Activated T-cell treated with anti-CD3 and anti-CD28 coated beads for 48 hours (primary cell): Measurements from ENCODE around the gene CSTPP1.

Experiments
- DNase-seq: peaks from one replicate; pipeline ENCODE4 v3.0.0-alpha.2; 2020; ENCODE audit warnings: low read depth

The CSTPP1 gene

DNA sequence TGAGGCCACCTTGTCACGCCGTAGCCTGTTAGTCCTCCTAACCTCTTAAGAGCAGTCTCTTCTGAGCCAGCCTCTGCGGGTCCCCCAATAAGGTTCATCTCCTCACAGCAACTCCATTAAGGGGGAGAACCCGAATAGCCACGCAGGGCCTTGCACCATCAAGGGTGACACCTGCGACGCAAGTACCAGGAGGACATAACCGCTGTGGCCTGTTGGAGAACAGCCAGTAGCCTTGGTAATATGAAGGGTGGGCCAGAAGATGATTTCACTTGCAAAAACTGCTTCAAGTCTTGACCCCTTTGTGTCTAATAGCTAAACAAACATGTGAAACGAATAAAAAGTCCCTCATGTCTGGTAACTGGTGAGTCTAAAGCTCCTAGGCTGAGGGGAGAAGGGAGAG, 225.3 kb downstream of the CSTPP1 start:
- no peak for DNase-seq

DNA sequence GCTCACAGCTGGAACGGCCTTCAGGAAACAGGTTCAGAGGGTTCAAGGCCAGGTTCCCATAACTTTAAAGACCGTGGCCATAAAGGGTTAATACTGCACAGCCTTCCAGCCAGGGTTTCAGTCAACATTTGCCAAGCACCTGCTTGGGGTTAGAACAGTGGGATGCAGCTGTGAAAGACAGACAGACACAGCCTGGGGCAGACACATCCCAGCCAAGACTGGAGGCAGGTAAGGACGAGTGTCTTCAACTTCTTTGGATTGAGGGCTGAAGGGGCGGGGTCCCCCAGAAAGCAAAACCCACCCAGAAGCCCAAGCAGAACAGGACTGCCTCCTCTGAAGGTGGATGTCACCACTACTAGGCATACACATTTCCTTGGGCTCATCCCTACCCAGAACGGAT, 225.9 kb downstream of the CSTPP1 start:
- no peak for DNase-seq

- no peak for DNase-seq
Observed at GRCh38 chr11:47163193-47163592, 226.6 kb downstream of the CSTPP1 start.

- DNase-seq: no peak
Observed at GRCh38 chr11:47163898-47164297, 227.3 kb downstream of the CSTPP1 start.

DNA sequence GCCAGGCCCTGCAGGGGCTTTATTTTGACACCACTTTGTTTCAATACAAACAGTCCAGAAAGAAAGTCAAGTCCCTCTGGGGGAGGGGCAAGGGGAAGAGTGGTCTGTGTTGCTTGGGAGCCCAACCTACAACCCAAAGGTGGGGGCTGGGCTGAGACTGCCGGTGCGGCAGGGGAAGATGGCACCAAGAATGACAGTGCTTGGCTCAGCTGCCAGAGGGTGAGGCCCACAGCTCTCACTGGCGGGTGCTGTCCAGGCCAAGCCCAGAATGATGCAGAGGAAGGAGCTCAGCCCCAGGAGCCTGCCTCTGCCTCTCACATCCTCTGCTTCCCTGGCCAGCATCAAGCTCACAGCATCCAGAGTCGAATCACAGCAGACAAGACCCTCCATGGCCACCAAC, 227.8 kb downstream of the CSTPP1 start:
- no peak for DNase-seq

- no peak for DNase-seq
Observed at GRCh38 chr11:47165253-47165840, 228.8 kb downstream of the CSTPP1 start.

DNA sequence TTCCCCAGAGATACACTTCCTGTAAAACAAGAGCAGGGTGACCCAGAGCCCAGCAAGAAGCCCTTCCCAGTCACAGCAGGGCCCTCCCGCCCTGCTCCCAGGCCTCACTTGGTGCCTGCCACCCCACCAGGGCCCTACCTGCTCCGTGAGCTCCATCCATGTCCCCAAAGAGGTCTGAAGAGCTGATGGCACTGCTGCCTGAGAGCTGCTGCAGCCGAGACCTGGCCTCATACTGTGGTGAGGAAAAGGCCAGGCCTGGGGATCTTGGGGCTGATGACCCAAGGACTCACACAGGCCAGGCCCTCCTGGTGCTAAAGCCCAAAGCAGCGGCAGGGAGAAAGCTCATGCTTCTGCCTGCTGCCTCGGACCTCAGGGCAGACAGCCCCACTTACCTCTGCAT, 229.8 kb downstream of the CSTPP1 start:
- DNase-seq: no peak

- DNase-seq: no peak
Observed at GRCh38 chr11:47171061-47171838, 234.7 kb downstream of the CSTPP1 start.

- DNase-seq: no peak
Observed at GRCh38 chr11:47171856-47172255, 235.3 kb downstream of the CSTPP1 start.

GRCh38 chr11:47172740-47173336, 236.3 kb downstream of the CSTPP1 start:
- no peak for DNase-seq

DNA sequence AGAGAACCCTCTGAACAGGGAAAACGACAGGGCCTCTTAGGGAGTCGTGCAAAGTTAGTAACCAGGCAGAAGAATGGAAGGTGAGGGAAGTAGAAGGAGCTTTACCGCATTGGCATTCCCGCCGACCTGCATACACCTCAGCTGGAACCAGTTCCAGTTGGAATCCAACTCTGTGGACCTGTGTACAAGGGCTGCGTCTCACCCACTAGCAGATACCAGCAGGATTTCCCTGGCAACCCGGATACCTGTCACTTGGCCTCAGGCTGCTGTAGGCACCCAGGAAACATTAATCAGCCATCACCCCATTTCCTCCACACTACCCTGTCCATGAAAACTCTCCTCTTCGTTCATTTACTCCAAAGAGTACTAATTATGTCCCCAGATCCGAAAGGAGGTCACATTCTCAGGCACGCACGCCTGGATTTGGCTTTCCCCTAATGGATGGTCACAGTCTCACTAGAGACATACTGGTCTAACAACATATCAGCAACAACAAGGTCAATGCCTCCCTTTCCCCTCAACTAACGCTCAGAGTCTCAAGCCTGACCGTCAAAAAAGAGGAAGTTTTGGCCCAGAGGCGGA, 239.3 kb downstream of the CSTPP1 start:
- no peak for DNase-seq

DNA sequence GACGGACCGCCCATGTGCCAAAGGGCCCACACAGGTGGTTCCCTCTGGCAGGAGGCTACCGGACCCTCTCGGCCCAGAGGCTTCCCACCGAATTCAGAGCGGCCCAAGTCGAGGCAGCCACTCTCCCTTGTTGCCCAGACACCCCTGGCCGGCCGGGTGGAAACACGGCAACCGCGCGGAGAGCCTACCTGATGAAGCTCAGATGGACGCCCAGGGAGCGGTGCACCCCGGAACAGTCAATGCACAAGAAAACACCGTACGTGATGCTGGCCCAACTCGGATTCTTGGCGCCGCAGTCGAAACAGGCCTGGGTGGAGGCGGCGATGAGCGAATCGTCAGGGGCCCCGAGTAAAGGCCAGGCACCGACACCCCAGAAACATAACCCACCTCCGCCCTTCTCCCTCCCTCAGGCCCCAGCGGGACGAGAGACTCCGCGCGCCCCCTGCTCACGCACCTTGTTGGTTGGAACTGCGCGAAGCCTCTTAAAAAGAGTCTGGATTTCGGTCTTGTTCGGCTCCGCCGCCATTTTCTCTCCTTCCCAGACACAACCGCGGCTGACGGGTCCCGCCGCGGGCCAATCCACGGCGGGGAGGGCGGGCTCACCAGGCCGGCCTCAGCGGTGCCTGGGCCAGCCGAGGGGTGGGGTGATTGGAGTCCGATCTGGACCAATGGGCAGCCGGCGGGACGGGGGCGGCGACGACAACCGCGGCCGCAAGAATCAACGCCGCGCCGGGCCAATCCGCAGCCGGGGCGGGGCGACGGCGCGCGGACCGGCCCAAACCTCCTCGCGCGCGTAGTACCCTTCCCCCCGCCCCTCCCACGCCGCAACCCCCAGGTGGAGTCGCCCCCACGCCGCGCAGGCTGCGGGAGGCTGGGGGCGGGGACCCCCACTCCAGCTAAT, 240.0 kb downstream of the CSTPP1 start, which contains the start of gene ARFGAP2:
TSS of gene ARFGAP2 (minus strand) at position 552 of the 901 bp plus-strand sequence. CDS start at position 526, 26 bp downstream.
- peak; percentile 97 for DNase-seq

GRCh38 chr11:47177229-47177845, 240.8 kb downstream of the CSTPP1 start:
- DNase-seq: peak; percentile 55

DNA sequence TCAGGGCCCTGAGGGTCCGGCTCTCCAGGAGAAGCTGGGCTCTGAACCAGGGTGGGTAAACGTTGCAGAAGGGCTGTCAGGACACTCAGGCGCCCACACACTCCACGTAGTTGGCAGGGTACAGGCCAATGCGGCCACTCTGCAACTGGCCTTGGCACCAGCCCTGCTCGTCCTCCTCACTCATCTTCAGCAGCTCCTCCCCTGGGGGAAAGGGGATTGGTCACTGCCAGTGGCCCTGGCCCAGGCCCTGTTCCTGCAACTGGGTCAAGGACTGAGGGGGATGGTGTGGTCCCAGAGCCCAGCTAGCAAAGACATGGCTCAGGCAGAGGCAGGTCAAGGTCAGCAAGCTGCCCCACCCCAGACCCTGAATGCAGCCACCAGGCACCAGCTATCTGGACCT, 241.3 kb downstream of the CSTPP1 start:
- DNase-seq: no peak

DNA sequence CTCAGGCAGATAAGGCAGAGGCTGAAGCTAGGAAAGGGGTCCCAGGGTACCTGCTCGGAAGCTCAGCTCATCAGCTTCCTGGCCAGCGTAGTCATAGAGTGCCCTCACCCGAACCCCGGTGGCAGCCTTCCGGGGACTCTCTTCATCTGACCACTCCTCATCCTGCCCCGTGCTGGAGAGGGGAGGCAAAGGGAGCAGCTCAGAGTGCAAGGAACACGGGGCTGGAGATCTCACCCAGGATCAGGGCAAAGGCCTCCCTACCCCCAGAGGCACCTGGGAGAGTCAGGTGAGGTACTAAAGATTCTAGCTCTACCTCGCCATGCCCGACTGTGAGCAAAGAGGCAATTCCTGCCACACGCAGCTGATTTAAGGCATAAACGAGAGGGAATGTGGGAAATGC, 241.8 kb downstream of the CSTPP1 start:
- no peak for DNase-seq

GRCh38 chr11:47178737-47179654, 242.4 kb downstream of the CSTPP1 start:
- no peak for DNase-seq

DNA sequence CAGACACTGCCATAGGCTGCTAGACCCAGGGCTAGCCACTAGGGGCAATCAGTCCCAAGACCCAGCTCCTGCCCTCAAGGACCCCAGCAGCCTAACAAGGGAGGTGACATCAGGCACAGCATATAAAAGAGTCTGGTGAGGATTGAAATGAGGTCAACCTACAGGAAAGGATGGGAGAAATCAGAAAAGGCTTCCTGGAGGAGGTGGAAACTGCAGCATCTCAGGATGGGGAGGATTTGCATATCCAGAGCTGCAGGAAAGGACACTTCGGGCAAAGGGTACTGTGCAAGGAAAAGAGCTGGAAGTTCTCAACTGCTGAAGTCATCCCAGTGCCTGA, 243.1 kb downstream of the CSTPP1 start:
- no peak for DNase-seq

DNA sequence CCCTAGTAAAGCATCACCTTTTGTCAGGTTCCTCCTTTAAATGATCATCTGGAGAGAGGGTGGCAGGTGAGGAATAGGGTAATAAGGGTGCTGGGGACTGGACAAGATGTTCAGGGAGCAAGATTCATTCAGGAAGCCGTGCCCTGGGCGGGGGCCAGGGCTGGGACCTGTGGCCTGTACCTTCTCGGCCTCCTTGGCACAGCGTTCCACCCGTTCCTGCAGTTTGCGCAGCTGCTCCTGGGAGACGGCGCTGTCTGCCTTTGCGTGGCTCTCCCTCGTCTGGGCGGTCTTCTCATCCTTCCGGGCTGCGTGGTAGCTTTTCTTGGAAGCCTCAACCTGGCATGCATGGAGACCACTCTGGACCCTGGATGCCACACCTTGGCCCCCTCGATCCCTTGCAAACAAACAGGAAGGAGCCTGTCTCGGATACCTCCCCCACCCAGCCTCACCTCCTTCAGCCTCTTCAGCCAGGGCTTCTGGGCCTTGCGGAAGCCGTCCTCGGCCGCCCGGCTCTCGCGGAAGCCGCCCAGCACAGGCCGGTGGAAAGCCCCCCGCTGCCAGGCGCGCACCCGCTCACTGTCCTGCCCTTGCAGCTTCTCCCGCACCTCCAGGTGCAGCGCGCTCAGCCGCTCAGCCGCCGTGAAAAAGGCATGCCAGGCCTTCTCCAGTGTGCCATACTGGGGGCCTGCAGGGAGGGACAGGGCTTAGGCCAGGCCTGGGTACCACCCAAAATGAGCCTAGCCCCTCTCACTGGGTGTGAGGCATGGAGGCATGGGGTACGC, 243.6 kb downstream of the CSTPP1 start:
- DNase-seq: no peak

DNA sequence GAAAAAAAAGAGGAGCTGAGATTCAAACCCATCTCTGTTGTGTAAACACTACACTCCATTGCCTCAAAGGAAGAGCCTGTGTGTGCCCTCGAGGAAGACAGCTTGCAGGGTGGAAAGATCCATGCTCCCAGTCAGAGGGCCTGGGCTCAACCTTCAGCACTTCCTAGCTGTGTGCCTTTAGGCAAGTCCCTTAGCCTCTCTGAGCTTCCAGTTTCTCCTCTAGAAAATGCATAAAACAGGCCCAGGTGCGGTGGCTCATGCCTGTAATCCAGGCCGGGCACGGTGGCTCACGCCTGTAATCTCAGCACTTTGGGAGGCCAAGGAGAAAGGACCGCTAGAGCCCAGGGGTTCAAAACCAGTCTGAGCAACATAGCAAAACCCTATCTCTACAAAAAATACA, 244.7 kb downstream of the CSTPP1 start:
- no peak for DNase-seq

DNA sequence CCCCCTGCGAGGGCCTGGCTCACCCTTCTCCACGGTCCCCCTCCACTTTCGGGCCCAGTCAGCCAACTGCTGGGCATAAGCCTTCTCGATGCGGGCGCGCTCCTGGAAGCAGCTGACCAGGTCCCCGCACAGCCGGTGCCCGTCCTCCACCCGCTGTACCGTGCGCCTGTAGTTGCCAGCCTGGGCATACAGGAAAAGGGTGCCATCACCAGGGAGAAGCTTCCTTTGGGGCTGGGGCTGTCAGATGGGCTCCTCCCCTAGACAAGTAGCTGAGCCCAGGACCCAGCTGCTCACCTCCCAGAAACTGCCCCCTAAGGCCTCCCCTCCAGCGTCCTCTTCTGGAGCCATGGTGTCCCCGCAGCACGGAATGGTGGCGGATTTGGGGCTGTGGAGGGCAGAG, 245.8 kb downstream of the CSTPP1 start:
- DNase-seq: no peak
